Renal cortical epithelial cell (primary cell): ENCODE results near the gene MX2. TPM values are rescaled to one million over a fixed set of nuclear protein-coding genes. Genes with fewer than 3 reads are reported as not detected.
"Not testable (repeated sequence)": the region's sequence is repeated elsewhere in the genome, so short reads cannot be mapped to it uniquely, and the experiment has no call there.

ENCODE experiments used
- DNase-seq: peaks from one replicate; pipeline ENCODE4 v3.0.0-alpha.2; 2011; ENCODE audit warnings: low read depth
- total RNA-seq: library from RNA; depleted of rRNA; stranded (reverse); fragments of >200 nt; gene quantifications from 2 replicates; pipeline ENCODE4 v1.2.3, GENCODE V29; 2014

Gene MX2, protein sequence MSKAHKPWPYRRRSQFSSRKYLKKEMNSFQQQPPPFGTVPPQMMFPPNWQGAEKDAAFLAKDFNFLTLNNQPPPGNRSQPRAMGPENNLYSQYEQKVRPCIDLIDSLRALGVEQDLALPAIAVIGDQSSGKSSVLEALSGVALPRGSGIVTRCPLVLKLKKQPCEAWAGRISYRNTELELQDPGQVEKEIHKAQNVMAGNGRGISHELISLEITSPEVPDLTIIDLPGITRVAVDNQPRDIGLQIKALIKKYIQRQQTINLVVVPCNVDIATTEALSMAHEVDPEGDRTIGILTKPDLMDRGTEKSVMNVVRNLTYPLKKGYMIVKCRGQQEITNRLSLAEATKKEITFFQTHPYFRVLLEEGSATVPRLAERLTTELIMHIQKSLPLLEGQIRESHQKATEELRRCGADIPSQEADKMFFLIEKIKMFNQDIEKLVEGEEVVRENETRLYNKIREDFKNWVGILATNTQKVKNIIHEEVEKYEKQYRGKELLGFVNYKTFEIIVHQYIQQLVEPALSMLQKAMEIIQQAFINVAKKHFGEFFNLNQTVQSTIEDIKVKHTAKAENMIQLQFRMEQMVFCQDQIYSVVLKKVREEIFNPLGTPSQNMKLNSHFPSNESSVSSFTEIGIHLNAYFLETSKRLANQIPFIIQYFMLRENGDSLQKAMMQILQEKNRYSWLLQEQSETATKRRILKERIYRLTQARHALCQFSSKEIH
- total RNA-seq: 0.15 and 0.17 TPM in 2 replicates

- no peak for DNase-seq
Measured at GRCh38 chr21:41361786-41362604, at the start of gene MX2. Gene MX2 (plus strand): TSS chr21:41362027. CDS start chr21:41376907, 14,880 bp downstream.

DNA sequence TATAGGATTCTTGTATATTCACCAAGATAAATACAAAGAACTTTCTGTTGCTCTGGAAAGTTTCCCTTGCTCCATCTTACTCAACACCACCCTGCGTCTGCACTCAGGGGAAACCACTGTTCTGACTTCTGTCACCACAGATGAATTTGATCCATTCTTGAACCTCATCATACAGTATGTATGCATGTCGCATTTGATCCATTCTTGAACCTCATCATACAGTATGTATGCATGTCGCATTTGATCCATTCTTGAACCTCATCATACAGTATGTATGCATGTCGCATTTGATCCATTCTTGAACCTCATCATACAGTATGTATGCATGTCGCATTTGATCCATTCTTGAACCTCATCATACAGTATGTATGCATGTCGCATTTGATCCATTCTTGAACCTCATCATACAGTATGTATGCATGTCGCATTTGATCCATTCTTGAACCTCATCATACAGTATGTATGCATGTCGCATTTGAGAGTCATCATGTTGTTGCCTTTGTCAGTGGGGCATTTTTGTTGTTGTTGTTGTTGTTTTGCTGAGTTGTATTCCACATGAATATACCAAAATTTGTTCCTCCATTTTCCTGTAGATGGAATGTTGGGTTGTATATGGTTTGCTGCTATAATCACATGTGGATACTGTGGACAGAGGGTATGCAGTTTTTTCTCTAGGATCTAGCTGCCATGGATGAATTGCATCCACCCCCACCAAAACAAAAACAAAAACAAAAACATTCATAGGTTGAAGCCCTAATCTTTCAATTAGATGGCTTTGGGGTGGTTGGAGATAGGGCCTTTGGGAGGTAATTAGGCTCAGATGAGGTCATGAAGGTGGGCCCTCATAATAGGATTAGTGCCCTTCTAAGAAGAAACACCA lies 48.3 kb upstream of the MX2 start:
- DNase-seq: not testable (repeated sequence)

GRCh38 chr21:41315726-41316125 lies 46.1 kb upstream of the MX2 start:
- DNase-seq: no peak

GRCh38 chr21:41316200-41317062 lies 45.4 kb upstream of the MX2 start, which contains the start of gene FAM3B:
Gene FAM3B (plus strand): TSS chr21:41316801. CDS start chr21:41316880, 79 bp downstream.
- no peak for DNase-seq

DNA sequence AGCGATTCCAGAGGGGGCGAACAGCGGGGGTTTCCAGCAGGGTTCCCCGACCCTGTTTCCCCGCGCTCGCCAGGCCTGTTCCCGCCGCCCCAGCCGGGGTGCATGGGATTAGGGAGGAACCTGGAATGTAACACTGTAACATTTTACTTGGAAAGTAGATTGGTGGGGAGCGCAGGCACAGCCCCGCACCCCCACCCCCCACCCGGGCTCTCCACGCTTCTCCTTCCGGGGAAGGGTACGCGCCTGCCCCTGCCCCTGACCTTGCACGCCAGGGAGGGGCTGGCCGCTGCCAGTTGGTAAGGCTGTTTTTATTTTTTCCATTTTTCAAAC lies 44.8 kb upstream of the MX2 start:
- no peak for DNase-seq

DNA sequence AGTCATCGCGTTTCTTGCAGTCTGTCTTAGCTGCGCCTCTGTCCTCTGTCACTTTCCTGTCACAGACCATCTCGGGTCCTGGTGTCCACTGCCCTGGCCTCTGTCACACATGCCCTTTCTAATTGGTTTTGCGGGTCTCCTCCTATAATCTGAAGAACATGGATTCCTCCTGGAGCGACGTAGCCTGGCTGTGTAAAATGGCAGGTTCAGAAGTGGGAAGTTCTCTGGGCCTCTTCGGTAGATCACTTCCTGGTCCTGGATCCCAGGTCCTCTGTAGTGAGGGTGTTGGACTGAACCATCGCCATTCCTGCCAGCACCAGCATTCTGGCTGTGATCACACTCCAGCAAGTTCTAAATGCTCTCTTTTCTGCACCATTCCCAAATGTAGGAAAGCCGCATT lies 44.4 kb upstream of the MX2 start:
- DNase-seq: no peak

DNA sequence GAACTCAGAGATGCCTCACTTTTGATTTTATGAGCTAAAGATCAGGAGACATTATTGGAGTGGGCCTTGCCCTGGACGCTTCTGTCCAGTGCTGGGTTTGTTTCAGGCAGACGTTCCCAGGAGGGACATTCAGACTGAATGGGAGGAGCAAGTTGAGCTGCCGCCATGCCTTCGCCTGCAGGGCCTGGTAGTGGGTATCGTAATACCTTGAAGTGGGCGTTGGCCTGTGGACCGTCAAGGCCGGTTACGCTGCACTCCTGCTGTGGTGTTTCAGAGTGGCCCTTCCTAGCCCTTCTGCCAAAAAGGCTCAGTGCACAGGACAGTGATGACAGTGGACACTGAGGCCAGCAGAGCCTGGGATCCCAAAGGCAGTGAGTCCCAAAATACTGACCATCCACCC lies 43.6 kb upstream of the MX2 start:
- DNase-seq: no peak

DNA sequence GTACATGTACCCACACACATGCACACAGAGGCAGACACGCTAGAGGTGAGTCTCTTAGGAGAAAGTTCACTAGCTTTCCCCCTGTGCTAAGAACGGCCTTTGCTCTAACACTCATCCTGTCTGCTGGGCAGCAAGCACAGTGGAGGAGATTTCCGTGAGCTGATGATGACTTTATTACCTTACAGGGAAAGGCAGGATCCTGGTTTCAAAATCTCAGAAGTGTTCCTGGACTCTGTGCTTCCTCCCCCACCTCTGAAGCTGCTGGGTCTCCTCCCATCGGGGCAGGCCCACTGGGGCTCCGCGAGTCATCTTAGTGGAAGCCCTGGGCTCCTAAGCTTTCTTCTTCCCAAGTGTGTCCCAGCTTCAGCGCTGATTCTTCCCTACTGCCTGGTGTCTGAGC lies 42.6 kb upstream of the MX2 start:
- no peak for DNase-seq

- DNase-seq: no peak
Measured at GRCh38 chr21:41321211-41321907, 40.5 kb upstream of the MX2 start.

GRCh38 chr21:41321908-41322495 lies 39.8 kb upstream of the MX2 start:
- DNase-seq: no peak

DNA sequence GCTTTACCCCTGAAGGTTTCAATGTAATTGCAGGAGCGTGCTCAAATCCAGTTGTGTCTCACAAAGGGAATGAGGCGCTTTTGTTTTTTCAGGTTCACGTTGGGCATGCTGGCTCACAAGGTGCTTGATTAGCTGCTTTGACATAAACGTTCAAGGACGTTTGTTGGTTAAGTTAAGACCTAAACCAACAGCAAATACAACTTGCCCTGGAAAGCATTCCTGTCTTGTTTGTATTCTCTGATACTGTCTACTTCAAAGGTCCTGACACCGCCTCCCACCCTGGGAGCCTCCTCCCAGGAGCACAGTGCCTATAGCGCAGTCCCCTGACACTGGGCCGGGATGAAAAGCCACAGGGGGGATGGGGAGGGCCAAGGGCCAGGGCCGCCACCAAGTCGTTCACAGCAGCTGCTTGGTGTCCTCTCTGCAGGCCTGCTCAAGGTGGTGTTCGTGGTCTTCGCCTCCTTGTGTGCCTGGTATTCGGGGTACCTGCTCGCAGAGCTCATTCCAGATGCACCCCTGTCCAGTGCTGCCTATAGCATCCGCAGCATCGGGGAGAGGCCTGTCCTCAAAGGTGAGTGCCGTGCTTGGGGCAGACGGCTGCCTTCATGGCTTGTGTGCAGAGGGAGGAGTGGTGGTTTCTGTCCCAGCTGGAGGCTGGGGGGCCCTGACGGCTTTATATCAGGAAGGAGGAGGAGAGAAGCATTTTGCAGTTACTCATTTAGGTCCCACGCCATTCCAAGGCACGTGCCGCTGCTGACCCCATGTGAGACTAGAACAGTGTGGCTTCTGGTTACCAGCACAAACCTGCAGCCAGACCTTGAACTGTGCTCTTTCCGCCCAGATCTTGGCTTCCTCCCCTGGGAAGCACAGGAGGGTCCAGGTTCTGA lies 39.1 kb upstream of the MX2 start:
- DNase-seq: no peak

GRCh38 chr21:41325138-41325912 lies 36.5 kb upstream of the MX2 start:
- no peak for DNase-seq

GRCh38 chr21:41326414-41327080 lies 35.3 kb upstream of the MX2 start:
- no peak for DNase-seq

- DNase-seq: no peak
Measured at GRCh38 chr21:41327753-41328152, 34.1 kb upstream of the MX2 start.

DNA sequence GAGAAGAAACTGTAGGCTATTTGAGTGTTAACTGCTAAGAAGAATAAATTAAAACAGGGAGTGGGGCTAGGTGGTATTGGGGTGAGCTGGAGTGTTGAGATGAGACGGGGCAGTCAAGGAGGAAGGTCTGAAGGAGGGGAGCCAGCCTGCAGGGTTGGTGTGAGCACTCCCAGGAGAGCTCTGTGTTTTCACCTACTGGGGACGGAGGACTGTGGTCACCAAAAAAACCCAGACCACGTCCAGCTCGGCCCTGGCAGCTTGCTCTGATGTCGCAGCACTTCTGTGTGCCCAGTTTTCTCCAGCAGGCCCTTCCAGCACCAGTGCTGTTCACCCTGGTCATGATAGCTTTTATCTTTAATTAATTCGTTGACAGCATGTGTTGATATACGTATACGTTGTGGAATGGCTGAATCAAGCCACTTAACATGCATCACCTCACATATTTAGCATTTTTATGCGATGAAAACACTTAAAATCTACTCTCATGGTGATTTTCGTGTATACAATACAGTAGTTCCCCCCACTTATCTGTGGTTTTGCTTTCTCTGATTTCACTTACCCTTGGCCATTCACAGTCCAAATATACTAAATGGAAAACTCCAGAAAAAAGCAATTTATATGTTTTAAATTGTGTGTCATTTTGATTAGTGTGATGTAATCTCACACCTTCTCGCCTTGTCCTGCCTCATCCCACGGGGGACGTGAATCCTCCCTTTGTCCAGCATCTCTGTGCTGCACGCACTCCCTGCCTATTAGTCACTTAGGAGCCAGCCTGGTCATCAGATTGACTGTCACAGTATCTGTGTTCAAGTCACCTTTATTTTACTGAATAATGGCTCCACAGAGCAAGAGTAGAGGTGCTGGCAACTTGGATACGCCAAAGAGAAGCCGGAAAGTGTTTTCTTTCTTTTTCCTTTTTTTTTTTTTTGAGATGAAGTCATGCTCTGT lies 32.9 kb upstream of the MX2 start:
- DNase-seq: no peak

DNA sequence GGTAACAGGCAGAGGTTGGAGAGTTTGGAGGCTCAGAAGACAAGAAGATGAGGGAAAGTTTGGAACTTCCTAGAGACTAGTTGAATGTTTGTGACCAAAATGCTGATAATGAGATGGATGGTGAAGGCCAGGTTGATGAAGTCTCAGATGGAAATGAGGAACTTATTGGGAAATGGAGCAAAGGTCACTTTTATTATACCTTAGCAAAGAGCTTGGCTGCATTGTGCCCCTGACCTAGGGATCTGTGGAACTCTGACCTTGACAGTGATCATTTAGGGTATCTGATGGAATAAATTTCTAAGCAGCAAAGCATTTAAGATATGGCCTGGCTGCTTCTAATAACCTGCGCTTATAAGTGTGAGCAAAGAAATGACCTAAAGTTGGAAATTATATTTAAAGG lies 28.1 kb upstream of the MX2 start:
- DNase-seq: no peak
